T-helper 1 cell treated with Interleukin-12 subunit alpha and Interleukin-12 subunit beta and Interleukin-4 antibody, amounts not matched to agents 30 μg/mL and 1 μg/mL, for 36 hours (primary cell): Measurements from ENCODE around the gene ERN1.

ENCODE experiments used
- H3K27ac Mint-ChIP-seq: one replicate; pipeline ENCODE4 v1.8.0; 2021; ENCODE audit warnings: mild to moderate bottlenecking, mixed read lengths
- H3K27me3 Mint-ChIP-seq: one replicate; pipeline ENCODE4 v1.8.0; 2021; ENCODE audit warnings: low read depth, mixed read lengths
- H3K36me3 Mint-ChIP-seq: one replicate; pipeline ENCODE4 v1.8.0; 2021; ENCODE audit warnings: low read depth, mixed read lengths
- H3K4me1 Mint-ChIP-seq: one replicate; pipeline ENCODE4 v1.8.0; 2021; ENCODE audit warnings: low read depth, mixed read lengths
- H3K4me3 Mint-ChIP-seq: one replicate; pipeline ENCODE4 v1.8.0; 2021; ENCODE audit warnings: mild to moderate bottlenecking, moderate library complexity, mixed read lengths
- H3K9me3 Mint-ChIP-seq: one replicate; pipeline ENCODE4 v1.8.0; 2021; ENCODE audit warnings: mixed read lengths

Gene ERN1

DNA sequence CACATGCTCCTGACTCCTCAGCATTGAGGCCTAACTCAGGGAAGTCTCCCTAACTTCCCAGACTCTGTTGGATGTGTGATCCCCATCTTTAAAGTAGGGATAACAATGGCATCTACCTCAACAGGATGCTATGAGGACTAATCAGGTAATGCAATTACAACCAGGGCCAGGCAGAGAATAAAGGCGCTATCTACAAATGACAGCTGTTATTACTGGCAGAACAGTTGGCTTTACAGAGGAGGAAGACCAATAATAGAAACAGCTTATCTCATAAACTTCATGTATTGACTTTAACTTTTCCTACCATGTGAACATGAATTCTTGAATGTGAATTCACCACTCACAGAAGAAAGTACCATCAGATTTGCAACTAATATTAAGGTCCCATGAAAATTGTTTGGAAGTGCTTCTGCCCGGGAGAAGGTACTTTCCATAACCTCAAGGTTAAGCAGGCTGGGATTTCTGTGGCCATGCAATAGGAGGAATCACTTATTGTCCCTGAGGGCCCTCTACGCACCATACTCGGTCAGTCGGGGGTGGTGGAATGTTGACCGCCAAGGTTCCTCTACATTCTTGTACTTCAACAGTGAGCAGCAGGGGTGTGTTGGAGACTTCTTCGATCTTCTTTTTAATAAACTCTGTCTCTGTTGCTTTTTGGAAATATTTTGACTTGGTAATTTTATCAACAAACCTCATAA is 22.6 kb upstream of the ERN1 start:
- Mint-ChIP-seq H3K4me3 (no peak overlapping the region), H3K9me3 (no peaks in the 10 kb centered on the region), H3K27ac (no peak overlapping the region), H3K27me3 (no peaks in the 10 kb centered on the region), H3K36me3 (peaks cover 24% of the 10 kb centered on the region), H3K4me1 (peaks cover 7% of the 10 kb centered on the region)

DNA sequence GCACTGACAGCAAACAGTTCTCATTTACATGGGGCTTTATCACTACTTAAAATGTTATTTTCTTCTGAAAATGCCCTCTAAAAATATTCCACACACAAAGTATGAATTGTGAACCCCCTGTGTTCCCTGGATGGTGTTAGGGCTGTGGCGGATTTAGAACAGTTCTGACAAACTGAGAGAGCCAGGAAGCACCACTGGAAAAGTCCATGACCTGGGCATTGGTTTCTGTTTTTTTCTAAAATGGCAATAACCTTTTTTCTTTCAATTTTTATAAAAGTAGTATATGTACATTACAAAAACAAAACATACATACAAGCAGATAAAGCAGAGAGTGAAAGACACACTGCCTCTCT is 21.0 kb upstream of the ERN1 start:
- Mint-ChIP-seq H3K36me3 (peaks cover 34% of the 10 kb centered on the region), H3K27ac (no peak overlapping the region), H3K27me3 (no peaks in the 10 kb centered on the region), H3K4me3 (no peak overlapping the region), H3K9me3 (no peaks in the 10 kb centered on the region), H3K4me1 (peaks cover 17% of the 10 kb centered on the region)

DNA sequence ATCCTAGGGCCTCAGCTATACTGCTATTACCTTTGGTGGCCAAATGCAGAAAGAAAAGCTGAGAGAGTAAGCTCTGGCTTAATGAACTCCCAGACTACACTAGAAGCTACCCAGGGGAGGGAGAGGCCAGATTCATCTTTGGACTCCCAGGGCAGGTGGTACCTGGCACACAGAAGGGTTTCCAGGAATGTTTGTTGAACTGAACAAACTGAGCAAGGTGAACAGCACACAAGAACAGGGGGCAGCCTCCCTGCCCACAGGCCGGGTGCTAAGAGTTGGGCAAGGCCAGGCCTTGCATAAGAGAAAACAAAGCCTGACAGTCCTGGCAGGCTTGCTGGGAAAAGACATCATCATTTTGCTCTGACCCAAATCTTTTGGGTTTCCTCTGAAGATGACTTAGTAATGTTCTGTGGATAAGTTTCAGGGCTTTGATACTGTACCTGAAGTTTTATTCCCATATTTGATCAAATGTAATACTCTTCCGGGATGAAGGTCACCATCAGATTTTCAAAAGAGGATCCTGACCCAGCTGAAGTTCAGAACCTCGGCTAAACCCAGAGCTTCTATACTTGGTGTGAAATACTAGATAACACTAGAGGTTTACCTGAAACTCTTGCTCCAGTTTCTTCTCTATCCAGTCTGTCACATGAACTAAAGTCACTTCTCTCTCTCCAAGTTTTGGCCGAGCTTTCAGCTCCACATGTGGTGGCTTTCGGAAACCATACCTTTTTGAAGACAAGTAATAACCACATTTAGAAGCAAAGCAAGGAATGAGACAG is 20.5 kb upstream of the ERN1 start:
- Mint-ChIP-seq H3K27me3 (no peaks in the 10 kb centered on the region), H3K4me1 (peaks cover 17% of the 10 kb centered on the region), H3K9me3 (no peaks in the 10 kb centered on the region)

DNA sequence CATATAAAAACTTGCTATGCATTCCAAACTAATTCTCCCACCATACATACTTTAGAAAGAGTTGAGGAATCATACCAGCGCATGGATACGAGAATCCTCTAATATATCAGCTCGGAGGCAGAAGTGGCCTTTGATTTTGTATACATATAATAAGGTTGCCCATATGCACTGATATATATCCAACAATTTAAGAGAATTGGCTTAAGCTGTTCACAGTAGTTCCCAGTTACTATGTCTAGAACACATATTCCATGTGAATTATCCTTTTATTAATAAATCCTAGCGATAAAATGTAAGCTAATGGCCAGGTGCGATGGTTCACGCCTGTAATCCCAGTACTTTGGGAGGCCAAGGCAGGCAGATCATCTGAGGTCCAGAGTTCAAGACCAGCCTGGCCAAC is 19.3 kb upstream of the ERN1 start:
- Mint-ChIP-seq H3K4me1 (peaks cover 22% of the 10 kb centered on the region), H3K27ac (no peak overlapping the region), H3K9me3 (no peaks in the 10 kb centered on the region), H3K4me3 (no peak overlapping the region), H3K27me3 (no peaks in the 10 kb centered on the region), H3K36me3 (peaks cover 34% of the 10 kb centered on the region)

More for the DNA sequence above, 20.5 kb upstream of the ERN1 start:
- Mint-ChIP-seq H3K27ac (peak overlapping the region; percentile 29), H3K4me3 (no peak overlapping the region), H3K36me3 (peaks cover 34% of the 10 kb centered on the region)

DNA sequence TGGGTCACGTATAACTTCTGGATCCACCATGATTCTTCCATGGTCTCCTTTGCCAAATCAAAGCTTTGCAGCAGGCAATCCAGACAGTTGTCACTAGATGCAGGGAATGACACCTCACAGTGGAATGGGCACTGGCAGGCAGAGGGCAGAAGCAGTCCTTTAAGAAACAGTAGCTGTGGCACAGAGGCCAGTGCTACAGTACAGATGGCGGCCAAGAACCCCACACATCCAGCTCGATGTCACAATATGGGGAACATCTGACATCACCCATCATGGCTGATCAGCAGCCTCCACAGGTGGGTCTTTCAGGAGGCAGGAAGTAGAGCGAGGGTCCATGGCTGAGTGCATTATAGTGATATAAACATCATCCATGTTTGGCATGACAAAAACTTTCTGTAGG is 18.8 kb upstream of the ERN1 start:
- Mint-ChIP-seq H3K27me3 (no peaks in the 10 kb centered on the region), H3K9me3 (no peaks in the 10 kb centered on the region), H3K36me3 (peaks cover 34% of the 10 kb centered on the region), H3K27ac (no peak overlapping the region), H3K4me3 (no peak overlapping the region), H3K4me1 (peaks cover 22% of the 10 kb centered on the region)

DNA sequence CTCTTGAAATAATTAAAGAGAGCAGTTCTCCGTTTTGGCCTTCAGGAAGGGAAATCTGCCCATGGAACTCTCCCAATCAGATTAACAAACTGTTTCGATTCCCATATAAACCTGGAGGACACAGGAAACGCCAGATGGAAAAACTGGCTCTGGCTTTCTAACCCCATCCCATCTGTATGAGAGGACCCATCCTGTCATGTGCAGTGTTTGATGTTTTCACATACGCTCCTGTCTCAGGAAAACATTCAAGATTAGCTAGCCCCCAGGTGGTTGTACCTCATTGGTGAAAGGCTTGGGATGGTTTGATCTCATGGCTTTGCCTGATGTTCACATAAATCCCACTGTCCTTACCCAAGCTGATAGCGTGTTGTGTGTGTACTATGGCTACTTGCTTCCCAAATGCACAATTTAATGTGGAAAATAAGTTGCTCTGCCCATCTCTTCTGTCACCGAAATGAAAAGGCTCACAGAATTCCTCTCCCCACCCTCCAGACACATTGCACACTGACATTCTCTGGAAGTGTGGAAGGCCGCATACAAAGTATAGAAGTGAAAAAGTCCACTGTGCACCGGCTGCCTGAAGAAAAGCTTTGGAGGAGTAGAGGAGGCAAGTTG is 18.2 kb upstream of the ERN1 start:
- Mint-ChIP-seq H3K4me1 (peaks cover 23% of the 10 kb centered on the region), H3K27me3 (no peaks in the 10 kb centered on the region), H3K36me3 (peaks cover 32% of the 10 kb centered on the region), H3K9me3 (no peaks in the 10 kb centered on the region), H3K4me3 (peak overlapping the region; percentile 5), H3K27ac (peak overlapping the region; percentile 28)

DNA sequence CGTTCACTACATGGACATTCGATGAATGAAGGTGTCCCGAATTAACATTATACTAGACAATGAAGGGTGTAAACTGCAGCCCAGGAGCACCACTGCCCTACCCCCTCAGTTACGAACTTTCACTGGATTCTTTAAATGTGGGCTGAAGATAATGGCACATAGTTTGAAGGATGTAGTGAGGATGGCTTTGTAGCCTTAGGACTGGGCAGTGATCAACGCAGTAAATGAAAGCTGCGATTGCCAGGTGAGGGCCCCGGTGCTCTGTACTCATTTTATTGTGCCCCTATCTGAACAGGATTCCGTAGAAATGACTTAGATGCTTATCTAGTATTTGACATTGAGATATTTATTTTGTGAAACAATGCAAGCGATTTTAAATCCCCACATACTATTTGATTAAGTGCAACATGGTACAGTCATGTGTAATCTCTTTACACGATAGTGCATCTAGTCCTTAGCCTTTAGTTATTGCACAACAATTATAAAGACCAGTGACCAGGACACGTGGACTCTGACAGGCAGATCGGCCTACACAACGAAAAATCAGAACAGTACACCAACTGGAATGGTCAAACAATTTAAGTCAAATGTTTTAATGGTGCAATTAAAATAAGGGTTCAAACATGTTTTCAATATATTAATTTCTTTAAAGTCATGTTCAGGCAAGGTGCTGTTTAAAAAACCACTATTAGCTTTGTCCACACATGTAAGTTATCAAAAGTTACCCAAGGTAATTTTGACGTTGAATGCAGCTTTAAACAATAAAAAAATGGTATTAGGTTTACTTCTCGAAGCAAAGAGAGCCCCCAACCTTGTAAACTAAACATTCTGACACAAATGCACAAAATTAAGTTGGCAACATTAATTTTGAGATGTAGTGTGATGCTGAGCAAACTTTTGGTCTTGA is 17.4 kb upstream of the ERN1 start:
- Mint-ChIP-seq H3K9me3 (no peaks in the 10 kb centered on the region), H3K36me3 (peaks cover 28% of the 10 kb centered on the region), H3K4me3 (no peak overlapping the region), H3K27me3 (no peaks in the 10 kb centered on the region), H3K27ac (no peak overlapping the region), H3K4me1 (peaks cover 23% of the 10 kb centered on the region)

DNA sequence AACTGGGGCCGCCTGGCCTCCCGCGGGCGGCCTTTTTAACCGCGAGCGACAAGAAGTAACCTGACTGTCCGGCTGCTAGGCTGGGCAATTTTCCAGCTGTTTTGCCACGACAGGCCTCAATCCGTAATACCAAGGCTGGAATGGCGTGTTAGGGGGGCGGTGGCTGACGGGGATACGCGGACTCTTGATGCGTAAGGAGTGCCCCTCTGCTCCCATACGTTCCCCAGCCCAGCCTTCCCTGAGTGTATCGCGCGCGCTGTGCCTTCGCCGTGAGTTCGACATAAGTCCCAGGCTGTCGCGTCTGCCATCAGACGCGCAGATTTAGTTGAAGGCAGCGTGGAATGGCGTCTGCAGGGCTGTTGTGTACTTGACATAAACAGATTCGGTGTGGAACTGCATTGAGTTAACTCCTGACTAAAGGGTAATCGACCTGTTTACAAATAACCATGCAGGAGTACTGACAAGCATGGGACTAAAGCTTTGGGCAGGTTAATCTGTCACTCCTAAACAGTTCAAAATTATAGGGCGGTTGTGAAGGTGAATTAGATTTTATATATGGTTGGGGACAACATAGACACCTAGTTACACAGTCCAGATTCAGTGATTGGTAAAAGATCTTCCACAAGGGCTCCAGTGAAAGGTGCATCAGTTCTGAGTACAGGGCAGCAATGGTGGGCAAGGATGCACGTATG is 16.6 kb upstream of the ERN1 start:
- Mint-ChIP-seq H3K27ac (no peak overlapping the region), H3K36me3 (peaks cover 23% of the 10 kb centered on the region), H3K27me3 (no peaks in the 10 kb centered on the region), H3K4me1 (peaks cover 23% of the 10 kb centered on the region), H3K4me3 (no peak overlapping the region), H3K9me3 (no peaks in the 10 kb centered on the region)

DNA sequence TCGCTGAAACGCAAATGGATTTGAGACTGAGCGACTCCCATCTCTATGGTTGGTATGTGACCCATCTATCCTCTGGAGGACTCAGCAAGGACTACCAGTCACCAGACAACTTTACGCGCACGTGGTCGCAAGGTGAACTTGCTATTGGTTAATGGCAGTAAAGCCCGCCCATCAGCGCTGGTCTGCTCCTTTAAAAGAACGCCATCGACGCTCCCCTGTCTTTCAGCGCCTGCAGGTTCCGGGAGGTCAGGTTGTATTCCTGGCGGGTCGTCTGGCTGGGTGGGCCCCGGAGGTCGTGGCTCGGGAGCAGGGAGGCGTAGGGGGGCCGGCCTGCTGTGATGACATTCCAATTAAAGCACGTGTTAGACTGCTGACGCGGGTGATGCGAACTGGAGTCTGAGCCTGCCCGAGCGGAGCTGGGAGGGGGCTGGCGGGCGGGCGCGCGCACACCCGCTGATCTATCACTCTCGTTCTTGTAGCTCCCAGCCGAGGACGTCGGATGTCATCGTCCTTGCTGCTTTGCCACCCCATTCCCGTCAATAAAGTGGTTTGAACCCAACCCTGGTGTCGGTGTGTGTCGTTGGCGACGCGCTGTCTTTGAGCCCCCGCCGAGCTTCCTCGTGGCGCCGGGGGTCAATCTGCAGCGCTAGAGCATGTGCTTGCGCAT is 15.9 kb upstream of the ERN1 start:
- H3K4me3 Mint-ChIP-seq = no peak overlapping the region
- H3K27ac Mint-ChIP-seq = no peak overlapping the region
- no peaks in the 10 kb centered on the region for H3K27me3 Mint-ChIP-seq
- H3K36me3 Mint-ChIP-seq = peaks cover 20% of the 10 kb centered on the region
- H3K4me1 Mint-ChIP-seq = peaks cover 23% of the 10 kb centered on the region
- H3K9me3 Mint-ChIP-seq = no peaks in the 10 kb centered on the region

DNA sequence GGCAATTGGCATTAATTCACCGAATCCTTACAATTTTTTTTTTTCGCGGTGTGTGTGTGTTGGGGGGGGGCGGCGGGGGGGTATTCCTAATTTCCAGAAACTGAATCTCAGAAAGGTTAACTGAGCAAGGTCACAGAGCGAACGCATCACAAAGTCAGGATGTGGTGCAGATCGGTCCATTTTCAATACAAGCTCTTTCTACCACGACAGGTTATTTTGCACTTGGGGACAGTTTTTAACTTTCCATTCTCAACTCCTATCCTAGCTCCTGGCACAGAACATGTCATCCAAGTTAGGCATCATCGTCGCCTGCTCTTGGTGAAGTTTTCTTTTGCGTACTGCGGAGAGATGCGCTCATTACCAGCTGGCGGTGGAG is 15.4 kb upstream of the ERN1 start:
- Mint-ChIP-seq H3K27ac (no peak overlapping the region), H3K4me1 (peaks cover 23% of the 10 kb centered on the region), H3K36me3 (peaks cover 20% of the 10 kb centered on the region)

DNA sequence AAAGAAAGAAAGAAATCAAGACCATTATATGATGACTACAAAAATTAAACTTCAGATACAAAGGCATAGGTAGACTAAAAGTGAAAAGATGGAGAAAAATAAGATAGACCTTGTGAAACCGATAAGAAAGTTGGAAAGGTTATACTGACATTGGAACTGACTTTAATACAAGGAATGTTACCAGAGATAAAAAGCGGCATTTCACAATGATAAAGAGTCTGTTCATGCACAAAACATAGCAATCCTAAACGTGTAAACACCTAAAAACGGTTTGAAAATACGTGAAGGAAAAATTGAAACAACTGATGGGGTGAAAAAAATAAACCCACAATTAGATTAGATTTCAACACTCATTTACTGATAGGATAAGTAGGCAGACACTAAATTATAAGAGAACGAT is 9.6 kb upstream of the ERN1 start:
- H3K36me3 Mint-ChIP-seq = no peaks in the 10 kb centered on the region
- no peak overlapping the region for H3K4me3 Mint-ChIP-seq
- H3K27ac Mint-ChIP-seq = no peak overlapping the region
- peaks cover 1% of the 10 kb centered on the region for H3K4me1 Mint-ChIP-seq
- H3K9me3 Mint-ChIP-seq = no peaks in the 10 kb centered on the region
- peaks cover 3% of the 10 kb centered on the region for H3K27me3 Mint-ChIP-seq

More for the DNA sequence above, 15.4 kb upstream of the ERN1 start:
- H3K9me3 Mint-ChIP-seq = no peaks in the 10 kb centered on the region
- H3K4me3 Mint-ChIP-seq = no peak overlapping the region
- no peaks in the 10 kb centered on the region for H3K27me3 Mint-ChIP-seq

DNA sequence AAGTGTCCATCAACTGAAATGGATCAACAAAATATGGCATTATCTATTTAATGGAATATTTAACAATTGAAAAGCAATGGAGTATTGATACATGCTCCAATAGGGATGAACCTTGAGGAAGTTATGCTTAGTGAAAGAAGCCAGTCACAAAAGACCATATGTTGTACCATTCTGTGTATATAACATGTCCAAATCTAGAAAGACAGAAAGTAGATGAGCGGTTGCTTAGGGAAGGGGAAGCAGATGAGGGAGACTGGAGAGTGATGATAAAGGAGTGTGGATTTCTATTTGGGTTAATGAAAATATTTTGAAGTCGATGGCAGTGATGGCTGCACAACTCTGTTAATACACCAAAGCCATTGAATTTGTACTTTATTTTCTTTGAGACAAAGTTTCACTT is 8.5 kb upstream of the ERN1 start:
- no peak overlapping the region for H3K27ac Mint-ChIP-seq
- H3K4me3 Mint-ChIP-seq = no peak overlapping the region
- H3K27me3 Mint-ChIP-seq = peaks cover 3% of the 10 kb centered on the region
- H3K9me3 Mint-ChIP-seq = no peaks in the 10 kb centered on the region
- peaks cover 4% of the 10 kb centered on the region for H3K4me1 Mint-ChIP-seq
- no peaks in the 10 kb centered on the region for H3K36me3 Mint-ChIP-seq

DNA sequence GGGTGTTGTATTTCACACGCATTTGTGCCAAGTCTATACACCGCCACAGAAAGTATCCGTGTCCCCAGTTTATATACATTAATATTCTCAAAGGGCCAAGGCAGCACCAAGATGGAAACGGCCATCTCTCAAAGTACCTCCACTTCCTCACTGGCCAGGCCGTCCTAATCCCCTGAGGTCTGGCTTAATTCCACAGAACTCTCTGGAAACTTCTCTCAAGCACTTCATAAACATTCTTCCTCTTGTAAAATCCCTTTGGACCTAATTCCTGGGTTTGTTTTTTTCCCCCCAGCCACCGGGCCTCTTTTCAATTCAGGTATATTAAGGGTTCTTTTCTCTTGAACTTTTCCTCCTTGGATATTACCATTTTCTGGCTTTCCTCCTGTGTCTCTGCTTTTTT is 5.1 kb upstream of the ERN1 start:
- peaks cover 3% of the 10 kb centered on the region for H3K36me3 Mint-ChIP-seq
- H3K27me3 Mint-ChIP-seq = peaks cover 3% of the 10 kb centered on the region
- H3K4me1 Mint-ChIP-seq = peaks cover 23% of the 10 kb centered on the region
- H3K27ac Mint-ChIP-seq = no peak overlapping the region
- H3K9me3 Mint-ChIP-seq = no peaks in the 10 kb centered on the region
- no peak overlapping the region for H3K4me3 Mint-ChIP-seq
